ENCODE data around the gene L3MBTL4.

Gene L3MBTL4

DNA sequence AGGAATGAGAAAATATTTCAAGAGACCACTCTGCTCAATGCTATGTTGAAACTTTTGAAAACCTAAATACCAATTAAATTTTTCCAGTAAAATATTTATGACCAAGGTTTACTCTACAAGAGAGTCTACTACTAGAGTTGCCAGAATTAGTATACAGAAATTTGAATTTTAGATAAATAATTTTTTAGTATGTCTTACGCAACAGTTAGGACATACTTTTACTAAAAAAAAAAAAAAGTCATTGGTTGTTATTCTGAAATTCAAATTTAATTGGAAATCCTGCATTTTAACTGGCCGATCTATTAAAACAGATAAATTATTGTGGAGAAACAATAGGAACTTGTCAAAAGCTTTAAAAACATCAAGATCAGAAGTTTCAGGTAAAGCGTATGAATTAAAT is 470.3 kb downstream of the L3MBTL4 start:
- no peak for DNase-seq

DNA sequence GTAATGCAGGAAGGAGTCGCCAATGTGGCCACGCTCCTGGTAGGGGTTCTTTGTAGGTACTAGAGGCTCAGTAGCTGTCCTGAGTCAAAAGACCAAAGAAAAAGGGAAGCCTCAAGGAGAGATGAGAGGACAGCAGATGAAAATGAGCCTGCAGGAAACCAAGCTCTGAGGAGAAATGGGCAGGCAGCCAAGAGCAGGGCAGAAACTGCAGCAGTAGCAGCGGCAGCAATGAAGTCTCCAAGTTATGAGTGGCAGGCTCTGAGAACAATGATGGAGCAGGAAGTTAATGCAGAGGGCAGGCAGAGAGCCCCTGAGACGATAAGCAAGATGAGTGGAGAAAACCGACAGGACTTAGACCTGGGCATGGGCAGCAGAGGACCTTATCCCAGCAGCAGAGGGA is 471.2 kb downstream of the L3MBTL4 start:
- peak in 1 of 2 experiments; percentile 3 for DNase-seq

GRCh38 chr18:5942591-5942990 is 472.1 kb downstream of the L3MBTL4 start:
- no peak for DNase-seq

GRCh38 chr18:5941890-5942289 is 472.8 kb downstream of the L3MBTL4 start:
- DNase-seq: no peak

GRCh38 chr18:5939801-5940667 is 474.7 kb downstream of the L3MBTL4 start:
- DNase-seq: no peak

DNA sequence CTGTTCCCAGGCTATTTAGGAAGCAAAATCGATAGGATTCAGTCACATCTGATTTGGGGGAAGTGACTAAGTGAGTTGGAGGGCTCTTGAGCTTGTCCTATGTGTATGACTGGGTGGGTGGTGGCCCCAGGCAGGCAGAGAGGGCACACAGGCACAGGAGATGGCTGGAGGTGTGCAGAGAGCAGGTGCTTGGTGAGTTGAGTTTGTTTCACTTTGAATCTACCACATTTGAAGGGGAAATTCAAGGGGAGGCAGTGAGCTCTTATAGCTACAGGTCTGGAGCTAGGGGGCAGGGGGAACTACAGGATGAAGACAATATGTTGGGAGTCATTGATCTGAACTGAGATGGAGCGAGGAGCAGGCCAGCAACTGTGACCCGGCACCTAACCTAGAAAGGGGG is 476.9 kb downstream of the L3MBTL4 start:
- no peak for DNase-seq

DNA sequence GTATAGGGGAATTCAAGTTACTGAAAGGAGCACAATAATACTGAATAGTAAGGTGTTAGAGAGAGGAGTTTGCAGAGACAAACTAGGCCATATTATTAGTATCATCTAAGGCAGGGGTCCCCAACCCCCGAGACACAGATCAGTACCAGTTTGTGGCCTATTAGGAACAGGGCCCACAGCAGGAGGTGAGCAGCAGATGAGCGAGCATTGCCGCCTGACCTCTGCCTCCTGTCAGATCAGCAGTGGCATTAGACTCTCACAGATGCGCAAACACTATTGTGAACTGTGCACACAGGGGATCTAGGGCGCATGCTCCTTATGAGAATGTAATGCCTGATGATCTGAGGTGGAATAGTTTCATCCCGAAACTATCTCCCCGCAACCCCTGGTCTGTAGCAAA is 477.6 kb downstream of the L3MBTL4 start:
- no peak for DNase-seq

DNA sequence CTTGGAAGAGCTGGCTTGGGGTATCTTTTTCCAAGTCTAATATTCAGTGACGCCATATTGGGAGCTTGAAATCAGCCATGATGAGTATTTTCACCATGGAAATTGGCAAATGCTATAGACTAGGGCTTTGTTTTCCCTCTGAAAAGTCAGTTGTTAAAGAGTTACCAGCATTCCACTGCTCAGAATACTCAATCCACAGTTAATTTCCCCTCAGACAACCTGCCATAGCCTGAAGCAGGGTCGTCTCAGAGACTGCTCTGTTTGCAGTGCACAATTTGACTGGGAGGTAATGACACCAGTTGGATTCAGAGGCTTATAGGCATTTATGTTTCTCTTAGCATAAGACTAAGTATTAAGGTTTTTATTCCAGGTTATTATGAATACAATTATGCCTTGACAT is 483.9 kb downstream of the L3MBTL4 start:
- no peak for DNase-seq

DNA sequence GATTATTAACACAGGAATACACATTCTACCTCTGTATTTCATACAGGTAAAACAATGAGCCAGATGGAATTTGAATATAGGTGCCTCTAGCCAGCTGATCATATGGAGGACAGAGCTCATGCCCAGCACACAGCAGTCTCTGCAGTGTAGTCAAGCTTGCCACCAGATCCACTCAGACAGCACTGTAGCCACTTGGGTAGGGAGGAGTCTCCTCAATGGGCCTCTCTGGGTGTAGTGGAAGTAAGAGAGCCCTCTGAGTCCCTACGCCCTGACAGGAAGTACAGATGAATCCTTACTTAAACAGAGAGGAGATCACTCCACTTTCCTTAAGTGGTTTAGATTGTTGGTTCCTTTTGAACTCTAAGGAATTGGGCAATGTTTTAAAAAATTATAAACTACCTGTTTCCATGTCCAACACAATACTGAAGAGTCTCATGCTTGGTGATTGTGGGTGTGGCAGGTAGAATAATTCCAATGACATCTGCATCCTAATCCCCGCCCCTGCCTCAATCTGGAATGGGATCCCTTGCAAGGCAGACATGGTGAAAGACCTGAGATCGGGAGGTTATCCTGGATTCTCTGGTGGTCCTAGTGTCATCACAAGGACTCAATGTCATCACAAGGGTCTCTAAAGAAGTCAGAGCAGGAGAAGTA is 496.4 kb downstream of the L3MBTL4 start:
- DNase-seq: no peak

- no peak for DNase-seq
Observed at GRCh38 chr18:5914951-5915350, 499.8 kb downstream of the L3MBTL4 start.

GRCh38 chr18:5914016-5914415 is 500.7 kb downstream of the L3MBTL4 start:
- DNase-seq: no peak

- no peak for DNase-seq
Observed at GRCh38 chr18:5912566-5912965, 502.1 kb downstream of the L3MBTL4 start.

DNA sequence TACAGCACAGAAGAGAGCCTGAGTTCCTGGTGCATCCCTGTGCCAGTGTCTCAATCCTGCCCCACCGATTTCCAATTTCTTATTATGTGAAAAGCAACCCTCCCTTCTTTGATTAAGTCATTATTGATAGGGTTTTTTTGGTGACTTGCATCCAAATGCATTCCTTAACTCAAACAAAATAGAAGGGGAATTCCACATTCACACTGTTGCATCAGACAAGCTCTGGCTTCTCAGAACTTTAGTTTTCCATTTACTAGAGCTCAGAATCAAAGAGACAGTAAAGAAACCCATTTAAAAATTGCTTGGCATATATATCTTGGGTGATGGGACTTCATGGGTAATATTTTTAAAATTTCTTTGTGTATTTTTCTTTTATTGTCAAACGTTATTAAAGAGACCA is 505.6 kb downstream of the L3MBTL4 start:
- no peak for DNase-seq

Measured in NCI-H446 (cell line).